Activated T-helper 17 cell treated with anti-CD3 and anti-CD28 coated beads, Interleukin-2, amount 50 U/mL, for 72 hours (primary cell): ENCODE results near the gene PTPN22. TPM values are rescaled to one million over a fixed set of nuclear protein-coding genes. Genes with fewer than 3 reads are reported as not detected.

Source experiments
- ATAC-seq: fragments of 150-1000 bp; cut with Tn5 transposase; replicated peaks from 2 replicates; pipeline ENCODE4 v1.10.0; 2021; ENCODE audit warnings: mild to moderate bottlenecking, moderate library complexity
- H3K27ac Mint-ChIP-seq: one replicate; pipeline ENCODE4 v1.8.0; 2022; ENCODE audit warnings: mixed read lengths
- H3K27me3 Mint-ChIP-seq: one replicate; pipeline ENCODE4 v1.8.0; 2022; ENCODE audit warnings: mixed read lengths
- H3K36me3 Mint-ChIP-seq: one replicate; pipeline ENCODE4 v1.8.0; 2022; ENCODE audit warnings: low read depth, mild to moderate bottlenecking, mixed read lengths
- H3K4me1 Mint-ChIP-seq: one replicate; pipeline ENCODE4 v1.8.0; 2022; ENCODE audit warnings: mixed read lengths
- H3K4me3 Mint-ChIP-seq: one replicate; pipeline ENCODE4 v1.8.0; 2022; ENCODE audit warnings: mild to moderate bottlenecking, mixed read lengths
- H3K9me3 Mint-ChIP-seq: one replicate; pipeline ENCODE4 v1.8.0; 2022; ENCODE audit warnings: mixed read lengths
- total RNA-seq, 2 donors: library from RNA; stranded (reverse); gene quantifications; one replicate each; pipeline ENCODE4 v1.2.3, GENCODE V29; 2022

The PTPN22 gene
- 10 to 100 TPM; 55.9 to 70.1 TPM for total RNA-seq

- Mint-ChIP-seq H3K4me3 (peak within 1 kb of the TSS; percentile 71), H3K4me1 (peaks cover 32% of the 10 kb centered on the region), H3K27ac (peak within 1 kb of the TSS; percentile 96), H3K9me3 (no peaks in the 10 kb centered on the region), H3K27me3 (no peaks in the 10 kb centered on the region), H3K36me3 (peaks cover 44% of the 10 kb centered on the region)
- ATAC-seq: peak; percentile 89
These were observed at the start of gene PTPN22 for GRCh38 chr1:113871597-113872113. Gene PTPN22 (minus strand): TSS chr1:113871712.

DNA sequence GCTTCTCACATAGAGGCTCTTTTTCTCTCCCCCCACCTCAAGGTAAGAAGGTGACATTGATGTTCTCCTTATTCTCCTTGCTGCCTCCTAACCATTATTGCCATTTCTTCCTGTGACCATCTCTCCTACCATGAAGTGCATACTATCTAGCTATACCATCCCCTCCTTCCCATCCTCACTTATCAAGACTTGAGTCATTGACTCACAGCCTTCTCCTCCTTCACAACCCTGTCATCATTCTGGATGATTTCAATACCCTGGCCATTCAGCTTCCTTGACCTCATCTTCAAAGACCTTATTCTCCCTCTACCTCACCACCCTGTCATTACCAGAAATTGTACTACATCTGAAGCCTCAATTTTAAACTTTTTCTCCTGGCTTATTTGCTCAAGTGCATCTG is 46.7 kb upstream of the PTPN22 start:
- no peak overlapping the region for H3K4me3 Mint-ChIP-seq
- no peaks in the 10 kb centered on the region for H3K27me3 Mint-ChIP-seq
- peaks cover 6% of the 10 kb centered on the region for H3K4me1 Mint-ChIP-seq
- no peak for ATAC-seq
- peaks cover 3% of the 10 kb centered on the region for H3K36me3 Mint-ChIP-seq
- H3K9me3 Mint-ChIP-seq: no peaks in the 10 kb centered on the region
- no peak overlapping the region for H3K27ac Mint-ChIP-seq

GRCh38 chr1:113917400-113918082 is 46.0 kb upstream of the PTPN22 start:
- Mint-ChIP-seq H3K27me3 (no peaks in the 10 kb centered on the region), H3K27ac (no peak overlapping the region), H3K4me1 (peaks cover 6% of the 10 kb centered on the region), H3K36me3 (peaks cover 10% of the 10 kb centered on the region), H3K4me3 (no peak overlapping the region), H3K9me3 (no peaks in the 10 kb centered on the region)
- peak; percentile 88 for ATAC-seq

GRCh38 chr1:113916974-113917373 is 45.5 kb upstream of the PTPN22 start:
- no peak for ATAC-seq
- Mint-ChIP-seq H3K36me3 (peaks cover 15% of the 10 kb centered on the region), H3K4me1 (peaks cover 6% of the 10 kb centered on the region), H3K9me3 (no peaks in the 10 kb centered on the region), H3K27me3 (no peaks in the 10 kb centered on the region), H3K27ac (no peak overlapping the region), H3K4me3 (no peak overlapping the region)

GRCh38 chr1:113913887-113914664 is 42.6 kb upstream of the PTPN22 start:
- H3K27me3 Mint-ChIP-seq: no peaks in the 10 kb centered on the region
- H3K4me3 Mint-ChIP-seq: no peak overlapping the region
- H3K36me3 Mint-ChIP-seq: peaks cover 44% of the 10 kb centered on the region
- no peak for ATAC-seq
- H3K4me1 Mint-ChIP-seq: peaks cover 6% of the 10 kb centered on the region
- no peaks in the 10 kb centered on the region for H3K9me3 Mint-ChIP-seq
- H3K27ac Mint-ChIP-seq: no peak overlapping the region

DNA sequence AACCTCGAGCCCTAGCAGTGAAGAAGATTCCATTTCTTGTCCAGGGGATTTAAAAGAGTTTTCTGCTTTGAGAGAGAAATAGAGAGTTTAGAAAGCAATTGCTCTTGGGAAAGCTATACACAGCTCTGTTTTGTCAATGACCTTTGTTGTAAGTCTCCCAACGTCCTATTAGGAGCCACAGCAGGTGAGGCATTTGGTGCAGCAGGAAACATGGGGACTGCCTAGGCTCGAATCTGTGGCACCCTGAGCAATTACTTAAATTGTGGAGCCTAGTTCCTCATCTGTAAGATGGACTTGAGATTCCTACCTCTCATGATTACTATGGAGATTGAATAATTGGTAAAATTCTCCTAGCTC is 41.8 kb upstream of the PTPN22 start:
- peaks cover 11% of the 10 kb centered on the region for H3K4me1 Mint-ChIP-seq
- no peak overlapping the region for H3K27ac Mint-ChIP-seq
- ATAC-seq: no peak
- no peak overlapping the region for H3K4me3 Mint-ChIP-seq
- H3K9me3 Mint-ChIP-seq: no peaks in the 10 kb centered on the region
- peaks cover 51% of the 10 kb centered on the region for H3K36me3 Mint-ChIP-seq
- no peaks in the 10 kb centered on the region for H3K27me3 Mint-ChIP-seq

GRCh38 chr1:113912594-113913311 is 41.2 kb upstream of the PTPN22 start:
- H3K4me3 Mint-ChIP-seq: no peak overlapping the region
- peaks cover 57% of the 10 kb centered on the region for H3K36me3 Mint-ChIP-seq
- H3K27ac Mint-ChIP-seq: no peak overlapping the region
- H3K4me1 Mint-ChIP-seq: peaks cover 11% of the 10 kb centered on the region
- ATAC-seq: no peak
- no peaks in the 10 kb centered on the region for H3K27me3 Mint-ChIP-seq
- no peaks in the 10 kb centered on the region for H3K9me3 Mint-ChIP-seq

DNA sequence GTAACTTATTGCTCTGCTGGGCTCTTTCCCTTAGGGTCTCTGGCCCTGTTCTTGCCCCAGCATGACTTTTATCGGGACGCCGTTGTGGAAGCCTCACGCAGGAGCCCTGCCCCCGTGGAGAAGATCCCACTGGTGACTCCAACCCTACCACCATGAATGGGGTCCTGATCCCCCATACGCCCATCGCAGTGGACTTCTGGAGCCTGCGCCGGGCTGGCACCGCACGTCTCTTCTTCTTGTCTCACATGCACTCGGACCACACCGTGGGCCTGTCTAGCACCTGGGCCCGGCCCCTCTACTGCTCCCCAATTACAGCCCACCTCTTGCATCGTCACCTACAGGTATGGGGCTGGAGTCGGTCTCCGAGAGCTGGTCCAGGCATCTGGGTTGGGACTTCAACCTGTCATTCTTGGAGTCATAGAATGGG is 33.9 kb upstream of the PTPN22 start:
- Mint-ChIP-seq H3K36me3 (peaks cover 91% of the 10 kb centered on the region), H3K27me3 (no peaks in the 10 kb centered on the region), H3K4me3 (peak overlapping the region; percentile 96), H3K4me1 (peaks cover 36% of the 10 kb centered on the region), H3K9me3 (no peaks in the 10 kb centered on the region), H3K27ac (peak overlapping the region; percentile 84)
- ATAC-seq: no peak

DNA sequence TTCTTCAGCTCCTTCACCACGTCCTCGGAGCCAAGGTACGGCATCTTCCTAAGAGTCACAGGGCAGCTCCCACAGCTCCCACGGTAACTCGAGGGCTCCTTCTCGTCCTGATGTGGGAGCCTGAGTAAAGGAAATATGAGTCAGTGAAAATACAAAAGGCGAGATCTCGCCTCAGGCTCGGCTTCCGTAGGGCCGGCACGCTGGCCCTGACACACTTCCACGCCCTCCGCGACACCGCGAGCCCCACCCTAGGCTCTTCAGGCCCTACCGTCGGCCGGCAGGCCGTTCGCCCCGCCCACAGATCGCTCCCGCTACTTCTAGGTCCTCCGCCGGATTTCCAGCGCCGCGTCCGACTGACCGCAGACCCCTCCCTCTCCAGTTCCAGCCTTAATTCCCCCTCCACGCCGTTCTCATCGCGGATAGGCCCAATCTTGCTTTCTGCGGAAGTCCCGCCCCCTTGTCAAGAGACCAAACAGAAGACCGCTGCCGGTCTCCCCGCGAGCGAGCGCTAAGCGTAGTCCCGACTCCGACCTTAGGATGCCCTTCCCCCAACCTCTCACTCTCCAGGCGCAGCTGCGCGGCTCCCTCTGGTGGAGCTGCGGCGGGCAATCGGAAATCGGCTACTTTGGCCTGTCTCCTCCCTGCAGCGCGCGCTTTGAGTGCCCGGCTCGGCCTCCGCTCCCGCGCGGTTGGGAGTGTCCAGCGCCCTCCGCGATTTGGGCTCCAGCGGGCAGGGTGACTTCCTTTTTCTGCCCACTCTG is 33.3 kb upstream of the PTPN22 start, which contains the start of the genes AP4B1 and DCLRE1B:
Gene AP4B1 (minus strand): TSS at position 126 of the 761 bp plus-strand sequence. CDS start 82 bp downstream, at position 44.
Gene DCLRE1B (plus strand): TSS at position 653 of the 761 bp plus-strand sequence. CDS start 261 bp downstream, outside the sequence.
- no peaks in the 10 kb centered on the region for H3K9me3 Mint-ChIP-seq
- H3K27ac Mint-ChIP-seq: peak within 1 kb of the TSS; percentile 84
- no peaks in the 10 kb centered on the region for H3K27me3 Mint-ChIP-seq
- peak; percentile 91 for ATAC-seq
- peaks cover 39% of the 10 kb centered on the region for H3K4me1 Mint-ChIP-seq
- peaks cover 91% of the 10 kb centered on the region for H3K36me3 Mint-ChIP-seq
- H3K4me3 Mint-ChIP-seq: peak within 1 kb of the TSS; percentile 96

DNA sequence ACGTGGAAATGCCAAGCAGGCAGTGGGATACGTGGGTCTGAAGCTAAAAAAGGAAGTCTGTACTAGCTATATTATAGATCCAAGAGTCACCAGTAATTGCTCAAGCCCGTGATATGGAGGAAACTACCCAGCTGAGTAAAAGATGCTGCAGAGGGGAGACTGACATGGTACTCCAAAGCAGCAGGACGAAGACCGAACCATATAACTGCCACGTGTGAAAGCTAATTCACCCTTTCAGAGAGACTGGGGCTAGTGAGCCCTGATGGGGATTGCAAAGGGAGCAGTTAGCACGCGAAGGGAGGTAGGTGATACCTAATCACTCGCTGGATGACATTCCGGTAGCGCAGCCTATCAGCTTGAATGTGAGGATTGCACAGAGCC is 32.8 kb upstream of the PTPN22 start:
- no peaks in the 10 kb centered on the region for H3K27me3 Mint-ChIP-seq
- H3K36me3 Mint-ChIP-seq: peaks cover 91% of the 10 kb centered on the region
- no peaks in the 10 kb centered on the region for H3K9me3 Mint-ChIP-seq
- H3K4me1 Mint-ChIP-seq: peaks cover 43% of the 10 kb centered on the region
- ATAC-seq: no peak
- H3K4me3 Mint-ChIP-seq: peak overlapping the region; percentile 96
- peak overlapping the region; percentile 84 for H3K27ac Mint-ChIP-seq

GRCh38 chr1:113903501-113904292 is 32.2 kb upstream of the PTPN22 start:
- Mint-ChIP-seq H3K27ac (peak overlapping the region; percentile 84), H3K4me3 (peak overlapping the region; percentile 96), H3K27me3 (no peaks in the 10 kb centered on the region), H3K36me3 (peaks cover 91% of the 10 kb centered on the region), H3K9me3 (no peaks in the 10 kb centered on the region), H3K4me1 (peaks cover 40% of the 10 kb centered on the region)
- ATAC-seq: no peak

DNA sequence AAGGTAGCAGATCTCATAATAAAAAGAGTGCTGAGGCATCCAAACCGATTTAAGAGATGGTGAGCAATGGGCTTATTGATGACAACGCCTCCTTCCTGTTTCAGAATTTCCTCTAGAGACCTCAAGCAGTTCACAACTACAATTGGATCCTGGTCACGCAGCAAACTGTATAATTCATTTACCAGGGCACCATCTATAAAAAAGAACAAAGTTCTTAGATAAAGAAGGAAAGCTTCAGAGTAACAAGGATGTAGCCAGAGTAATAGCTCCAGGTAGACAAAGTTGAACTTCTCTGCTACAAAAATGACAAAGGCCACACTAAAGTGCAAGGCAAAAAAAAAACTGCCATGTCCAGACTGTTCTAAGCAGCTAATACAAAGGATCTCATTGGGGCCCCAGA is 29.7 kb upstream of the PTPN22 start:
- Mint-ChIP-seq H3K27ac (peak overlapping the region; percentile 84), H3K4me1 (peaks cover 32% of the 10 kb centered on the region), H3K4me3 (peak overlapping the region; percentile 96), H3K9me3 (no peaks in the 10 kb centered on the region), H3K27me3 (no peaks in the 10 kb centered on the region), H3K36me3 (peaks cover 95% of the 10 kb centered on the region)
- no peak for ATAC-seq

- Mint-ChIP-seq H3K4me1 (peaks cover 32% of the 10 kb centered on the region), H3K4me3 (no peak overlapping the region), H3K9me3 (no peaks in the 10 kb centered on the region), H3K36me3 (peaks cover 100% of the 10 kb centered on the region), H3K27me3 (no peaks in the 10 kb centered on the region), H3K27ac (peak overlapping the region; percentile 84)
- ATAC-seq: no peak
These were observed 27.6 kb upstream of the PTPN22 start for GRCh38 chr1:113899111-113899510.
